ENCODE measurements around the gene SGCA. TPM values are rescaled to one million over a fixed set of nuclear protein-coding genes. Genes with fewer than 3 reads are reported as not detected.
A peak's percentile ranks its signal among the peaks of the same experiment; 100 is the strongest.

Gene SGCA
- total and polyA plus RNA-seq, 2 experiments from 2014 or later = 0.19 TPM; not detected in 1

GRCh38 chr17:50129353-50129727 lies 36.5 kb upstream of the SGCA start:
- peaks cover 37% of the 10 kb centered on the region for H3K27me3 Mint-ChIP-seq (ENCODE audit: insufficient read depth, low read depth, poor library complexity)
- H4K20me1 ChIP-seq (replicated peaks; ENCODE audit: insufficient read depth) = no peaks in the 10 kb centered on the region
- H3K4me3 Mint-ChIP-seq = peak overlapping the region; percentile 91
- TF ChIP-seq JUNB (IDR thresholded peaks at IDR 0.05; ENCODE audit: unreplicated experiment) = no peak
- TF ChIP-seq EZH2phosphoT487 (IDR thresholded peaks at IDR 0.05; ENCODE audit: unreplicated experiment) = no peak
- no peak for TF ChIP-seq EZH2 (IDR thresholded peaks at IDR 0.05; ENCODE audit: low read depth, unreplicated experiment)
- TF ChIP-seq CREB1 (CRISPR knock-in tag; IDR thresholded peaks at IDR 0.05; ENCODE audit: low read depth) = no peak
- no peak for TF ChIP-seq ZNF331 (CRISPR knock-in tag; IDR thresholded peaks at IDR 0.05; ENCODE audit: low read depth)
- TF ChIP-seq POLR2AphosphoS5 (IDR thresholded peaks at IDR 0.05; ENCODE audit: low read depth) = no peak
- no peak for TF ChIP-seq CTCF (conservative IDR thresholded peaks at IDR 0.05; ENCODE audit: low read depth in 2 of 2)
- no peak for TF ChIP-seq NANOG (IDR thresholded peaks at IDR 0.05; ENCODE audit: borderline replicate concordance)
- TF ChIP-seq STAT1 (IDR thresholded peaks at IDR 0.05; ENCODE audit: unreplicated experiment) = no peak
- TF ChIP-seq, protein P1, sequence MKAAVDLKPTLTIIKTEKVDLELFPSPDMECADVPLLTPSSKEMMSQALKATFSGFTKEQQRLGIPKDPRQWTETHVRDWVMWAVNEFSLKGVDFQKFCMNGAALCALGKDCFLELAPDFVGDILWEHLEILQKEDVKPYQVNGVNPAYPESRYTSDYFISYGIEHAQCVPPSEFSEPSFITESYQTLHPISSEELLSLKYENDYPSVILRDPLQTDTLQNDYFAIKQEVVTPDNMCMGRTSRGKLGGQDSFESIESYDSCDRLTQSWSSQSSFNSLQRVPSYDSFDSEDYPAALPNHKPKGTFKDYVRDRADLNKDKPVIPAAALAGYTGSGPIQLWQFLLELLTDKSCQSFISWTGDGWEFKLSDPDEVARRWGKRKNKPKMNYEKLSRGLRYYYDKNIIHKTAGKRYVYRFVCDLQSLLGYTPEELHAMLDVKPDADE (IDR thresholded peaks at IDR 0.05) = no peak
- TF ChIP-seq, protein P2, sequence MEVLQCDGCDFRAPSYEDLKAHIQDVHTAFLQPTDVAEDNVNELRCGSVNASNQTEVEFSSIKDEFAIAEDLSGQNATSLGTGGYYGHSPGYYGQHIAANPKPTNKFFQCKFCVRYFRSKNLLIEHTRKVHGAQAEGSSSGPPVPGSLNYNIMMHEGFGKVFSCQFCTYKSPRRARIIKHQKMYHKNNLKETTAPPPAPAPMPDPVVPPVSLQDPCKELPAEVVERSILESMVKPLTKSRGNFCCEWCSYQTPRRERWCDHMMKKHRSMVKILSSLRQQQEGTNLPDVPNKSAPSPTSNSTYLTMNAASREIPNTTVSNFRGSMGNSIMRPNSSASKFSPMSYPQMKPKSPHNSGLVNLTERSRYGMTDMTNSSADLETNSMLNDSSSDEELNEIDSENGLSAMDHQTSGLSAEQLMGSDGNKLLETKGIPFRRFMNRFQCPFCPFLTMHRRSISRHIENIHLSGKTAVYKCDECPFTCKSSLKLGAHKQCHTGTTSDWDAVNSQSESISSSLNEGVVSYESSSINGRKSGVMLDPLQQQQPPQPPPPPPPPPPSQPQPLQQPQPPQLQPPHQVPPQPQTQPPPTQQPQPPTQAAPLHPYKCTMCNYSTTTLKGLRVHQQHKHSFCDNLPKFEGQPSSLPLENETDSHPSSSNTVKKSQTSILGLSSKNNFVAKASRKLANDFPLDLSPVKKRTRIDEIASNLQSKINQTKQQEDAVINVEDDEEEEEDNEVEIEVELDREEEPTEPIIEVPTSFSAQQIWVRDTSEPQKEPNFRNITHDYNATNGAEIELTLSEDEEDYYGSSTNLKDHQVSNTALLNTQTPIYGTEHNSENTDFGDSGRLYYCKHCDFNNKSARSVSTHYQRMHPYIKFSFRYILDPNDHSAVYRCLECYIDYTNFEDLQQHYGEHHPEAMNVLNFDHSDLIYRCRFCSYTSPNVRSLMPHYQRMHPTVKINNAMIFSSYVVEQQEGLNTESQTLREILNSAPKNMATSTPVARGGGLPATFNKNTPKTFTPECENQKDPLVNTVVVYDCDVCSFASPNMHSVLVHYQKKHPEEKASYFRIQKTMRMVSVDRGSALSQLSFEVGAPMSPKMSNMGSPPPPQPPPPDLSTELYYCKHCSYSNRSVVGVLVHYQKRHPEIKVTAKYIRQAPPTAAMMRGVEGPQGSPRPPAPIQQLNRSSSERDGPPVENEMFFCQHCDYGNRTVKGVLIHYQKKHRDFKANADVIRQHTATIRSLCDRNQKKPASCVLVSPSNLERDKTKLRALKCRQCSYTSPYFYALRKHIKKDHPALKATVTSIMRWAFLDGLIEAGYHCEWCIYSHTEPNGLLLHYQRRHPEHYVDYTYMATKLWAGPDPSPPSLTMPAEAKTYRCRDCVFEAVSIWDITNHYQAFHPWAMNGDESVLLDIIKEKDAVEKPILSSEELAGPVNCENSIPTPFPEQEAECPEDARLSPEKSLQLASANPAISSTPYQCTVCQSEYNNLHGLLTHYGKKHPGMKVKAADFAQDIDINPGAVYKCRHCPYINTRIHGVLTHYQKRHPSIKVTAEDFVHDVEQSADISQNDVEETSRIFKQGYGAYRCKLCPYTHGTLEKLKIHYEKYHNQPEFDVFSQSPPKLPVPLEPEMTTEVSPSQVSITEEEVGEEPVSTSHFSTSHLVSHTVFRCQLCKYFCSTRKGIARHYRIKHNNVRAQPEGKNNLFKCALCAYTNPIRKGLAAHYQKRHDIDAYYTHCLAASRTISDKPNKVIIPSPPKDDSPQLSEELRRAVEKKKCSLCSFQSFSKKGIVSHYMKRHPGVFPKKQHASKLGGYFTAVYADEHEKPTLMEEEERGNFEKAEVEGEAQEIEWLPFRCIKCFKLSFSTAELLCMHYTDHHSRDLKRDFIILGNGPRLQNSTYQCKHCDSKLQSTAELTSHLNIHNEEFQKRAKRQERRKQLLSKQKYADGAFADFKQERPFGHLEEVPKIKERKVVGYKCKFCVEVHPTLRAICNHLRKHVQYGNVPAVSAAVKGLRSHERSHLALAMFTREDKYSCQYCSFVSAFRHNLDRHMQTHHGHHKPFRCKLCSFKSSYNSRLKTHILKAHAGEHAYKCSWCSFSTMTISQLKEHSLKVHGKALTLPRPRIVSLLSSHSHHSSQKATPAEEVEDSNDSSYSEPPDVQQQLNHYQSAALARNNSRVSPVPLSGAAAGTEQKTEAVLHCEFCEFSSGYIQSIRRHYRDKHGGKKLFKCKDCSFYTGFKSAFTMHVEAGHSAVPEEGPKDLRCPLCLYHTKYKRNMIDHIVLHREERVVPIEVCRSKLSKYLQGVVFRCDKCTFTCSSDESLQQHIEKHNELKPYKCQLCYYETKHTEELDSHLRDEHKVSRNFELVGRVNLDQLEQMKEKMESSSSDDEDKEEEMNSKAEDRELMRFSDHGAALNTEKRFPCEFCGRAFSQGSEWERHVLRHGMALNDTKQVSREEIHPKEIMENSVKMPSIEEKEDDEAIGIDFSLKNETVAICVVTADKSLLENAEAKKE (CRISPR knock-in tag; IDR thresholded peaks at IDR 0.05) = no peak
- no peak for TF ChIP-seq ZNF114 (CRISPR knock-in tag; IDR thresholded peaks at IDR 0.05)
- TF ChIP-seq REST (IDR thresholded peaks at IDR 0.05; ENCODE audit: unreplicated experiment) = no peak
- DNase-seq (ENCODE audit: low spot score) (no peak), ATAC-seq (peak; percentile 7)
- H3K4me2 ChIP-seq = peak overlapping the region; percentile 82
- H3K27ac Mint-ChIP-seq = no peak overlapping the region
- no peaks in the 10 kb centered on the region; the same call in 1 of the 2 replicates for H3F3A ChIP-seq (replicated peaks; ENCODE audit: low read depth)
- peak overlapping the region; percentile 23; the same call in 1 of the 2 replicates for H2AFZ ChIP-seq
- H3K27me3 ChIP-seq (ENCODE audit: insufficient read depth) = peaks cover 42% of the 10 kb centered on the region
- peaks cover 63% of the 10 kb centered on the region for H3K4me1 Mint-ChIP-seq
- no peaks in the 10 kb centered on the region for H3K9me2 ChIP-seq (ENCODE audit: insufficient read depth)
- H3K4me1 ChIP-seq (ENCODE audit: insufficient read depth) = peaks cover 33% of the 10 kb centered on the region
- H3K36me3 ChIP-seq (ENCODE audit: insufficient read depth) = no peaks in the 10 kb centered on the region
- H3K9me3 Mint-ChIP-seq = no peaks in the 10 kb centered on the region
- H3K4me3 ChIP-seq = peak overlapping the region; percentile 69
- no peaks in the 10 kb centered on the region for H3K36me3 Mint-ChIP-seq (ENCODE audit: low read depth)
- no peaks in the 10 kb centered on the region for H3K79me2 ChIP-seq (replicated peaks; ENCODE audit: insufficient read depth)
- H3K27ac ChIP-seq (ENCODE audit: low read depth) = no peak overlapping the region

Measured in GM23338 (cell line).